Neural cell (in vitro differentiated cells): ENCODE data around the gene SPRN. TPM values are rescaled to one million over a fixed set of nuclear protein-coding genes. Genes with fewer than 3 reads are reported as not detected.

Experiments used
- H2AFZ ChIP-seq: fragments of 200-600, 300-800 bp; sonication (generic), shearing (Covaris generic); 2 replicates; pipeline ENCODE4 v1.6.0; 2014; ENCODE audit warnings: low read depth, mild to moderate bottlenecking, antibody characterized with exemption, low read length, moderate library complexity
- H3F3A ChIP-seq: fragments of 200-600 bp; shearing (Covaris generic); 2 replicates; pipeline ENCODE4 v1.6.1; 2016; ENCODE audit warnings: mild to moderate bottlenecking, moderate library complexity, mixed read lengths, antibody characterized with exemption, low read length; ENCODE audit not compliant: insufficient read depth, poor library complexity, severe bottlenecking
- H3K27ac ChIP-seq: fragments of 200-600, 300-800 bp; sonication (generic), shearing (Covaris generic); 2 replicates; pipeline ENCODE4 v1.5.1; 2014; ENCODE audit warnings: mild to moderate bottlenecking, low read length, moderate library complexity
- H3K27me3 ChIP-seq: fragments of 300-800, 200-600 bp; sonication (generic), shearing (Covaris generic); 2 replicates; pipeline ENCODE4 v1.6.0; 2014; ENCODE audit warnings: mild to moderate bottlenecking, low read depth, low read length, moderate library complexity; ENCODE audit not compliant: insufficient read depth
- H3K36me3 ChIP-seq: fragments of 300-800, 200-600 bp; sonication (generic), shearing (Covaris generic); 2 replicates; pipeline ENCODE4 v1.5.1; 2014; ENCODE audit warnings: mild to moderate bottlenecking, antibody characterized with exemption, low read length, moderate library complexity; ENCODE audit not compliant: insufficient read depth
- H3K4me2 ChIP-seq: fragments of 300-800, 200-600 bp; sonication (generic), shearing (Covaris generic); 2 replicates; pipeline ENCODE4 v1.6.0; 2014; ENCODE audit warnings: mild to moderate bottlenecking, low read length
- H3K4me3 ChIP-seq: fragments of 300-800, 200-600 bp; sonication (generic), shearing (Covaris generic); 2 replicates; pipeline ENCODE4 v1.5.1; 2014; ENCODE audit warnings: mild to moderate bottlenecking, low read length, moderate library complexity
- H3K79me2 ChIP-seq: fragments of 200-600 bp; shearing (Covaris generic); replicated peaks from 2 replicates; pipeline ENCODE4 v1.6.0; 2014; ENCODE audit warnings: mild to moderate bottlenecking, low read length, moderate library complexity; ENCODE audit not compliant: insufficient read depth
- H3K9ac ChIP-seq: fragments of 300-800, 200-600 bp; sonication (generic), shearing (Covaris generic); 2 replicates; pipeline ENCODE4 v1.6.1; 2016; ENCODE audit warnings: mild to moderate bottlenecking, low read length, mixed read lengths
- H3K9me2 ChIP-seq: fragments of 200-600 bp; shearing (Covaris generic); 2 replicates; pipeline ENCODE4 v1.6.1; 2016; ENCODE audit warnings: mild to moderate bottlenecking, low read length, mixed read lengths; ENCODE audit not compliant: insufficient read depth
- H3K9me3 ChIP-seq: fragments of 200-600, 300-800 bp; sonication (generic), shearing (Covaris generic); 2 replicates; pipeline ENCODE4 v1.6.1; 2016; ENCODE audit warnings: mild to moderate bottlenecking, mixed run types, low read length, moderate library complexity, mixed read lengths
- H4K20me1 ChIP-seq: fragments of 200-600 bp; shearing (Covaris generic); 2 replicates; pipeline ENCODE4 v1.6.1; 2016; ENCODE audit warnings: mild to moderate bottlenecking, mixed run types; ENCODE audit not compliant: insufficient read depth
- EP300 ChIP-seq: fragments of 450-650 bp; conservative IDR thresholded peaks from 2 replicates; pipeline ENCODE4 v1.6.1; 2014; ENCODE audit warnings: antibody characterized with exemption, mild to moderate bottlenecking, moderate library complexity; ENCODE audit not compliant: poor library complexity, severe bottlenecking
- EZH2 ChIP-seq: fragments of 200-600, 300-800 bp; shearing (Covaris generic), sonication (generic); IDR thresholded peaks from 2 replicates; pipeline ENCODE4 v1.6.1; 2014; ENCODE audit warnings: antibody characterized with exemption, low read length, borderline replicate concordance, mild to moderate bottlenecking; ENCODE audit not compliant: insufficient read depth, poor library complexity, severe bottlenecking
- MXI1 ChIP-seq: fragments of 450-650 bp; conservative IDR thresholded peaks from 2 replicates; pipeline ENCODE4 v1.6.1; 2014; ENCODE audit warnings: antibody characterized with exemption, mild to moderate bottlenecking; ENCODE audit not compliant: poor library complexity, severe bottlenecking
- POLR2AphosphoS5 ChIP-seq: IDR thresholded peaks from 2 replicates; pipeline ENCODE4 v1.6.1; 2012
- RAD21 ChIP-seq: fragments of 450-650 bp; conservative IDR thresholded peaks from 2 replicates; pipeline ENCODE4 v1.6.1; 2014; ENCODE audit warnings: antibody characterized with exemption, mild to moderate bottlenecking, moderate library complexity
- SMC3 ChIP-seq: fragments of 450-650 bp; conservative IDR thresholded peaks from 2 replicates; pipeline ENCODE4 v1.6.1; 2014; ENCODE audit warnings: antibody characterized with exemption, mild to moderate bottlenecking, moderate library complexity; ENCODE audit not compliant: poor library complexity
- TAF1 ChIP-seq: IDR thresholded peaks from 2 replicates; pipeline ENCODE4 v1.6.1; 2012; ENCODE audit warnings: low read depth
- polyA plus RNA-seq: library from polyadenylated mRNA; depleted of rRNA; stranded (reverse); fragments of >200 nt; gene quantifications from 2 replicates; pipeline ENCODE4 v1.2.3, GENCODE V29; 2014
- TF ChIP-seq, protein P1 (sequence below): fragments of 450-650 bp; IDR thresholded peaks from 2 replicates; pipeline ENCODE4 v1.5.1; 2014; ENCODE audit warnings: antibody characterized with exemption, mild to moderate bottlenecking, moderate library complexity; ENCODE audit not compliant: poor library complexity, severe bottlenecking
- TF ChIP-seq, protein P2 (sequence below): IDR thresholded peaks from 2 replicates; pipeline ENCODE4 v1.6.1; 2012; ENCODE audit warnings: borderline replicate concordance

Gene SPRN
- polyA plus RNA-seq, 1 donor from 2014 or later, result 1.1 TPM

DNA sequence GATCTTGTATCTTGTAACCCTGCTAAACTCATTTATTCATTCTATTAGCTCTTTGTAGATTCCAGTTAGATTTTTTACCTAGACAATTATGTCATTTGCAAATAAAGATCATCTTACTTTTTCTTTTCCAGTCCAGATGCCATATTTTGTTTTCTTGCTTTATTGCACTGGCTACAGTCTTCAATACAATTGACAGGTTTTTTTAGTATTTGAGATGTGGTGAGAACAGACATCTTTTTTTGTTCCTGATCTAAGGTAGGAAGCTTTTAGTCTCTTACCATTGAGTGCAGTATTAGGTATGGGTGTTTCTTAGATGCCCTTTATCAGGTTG, 12.1 kb downstream of the SPRN start:
- H2AFZ ChIP-seq, result no peak overlapping the region
- no peaks in the 10 kb centered on the region for H3F3A ChIP-seq
- H3K9ac ChIP-seq, result no peak overlapping the region
- H3K9me2 ChIP-seq, result no peaks in the 10 kb centered on the region
- H3K4me2 ChIP-seq, result no peak overlapping the region
- H3K27ac ChIP-seq, result no peak overlapping the region
- peaks cover 19% of the 10 kb centered on the region for H3K36me3 ChIP-seq
- no peak overlapping the region for H3K4me3 ChIP-seq
- H3K27me3 ChIP-seq, result no peaks in the 10 kb centered on the region
- peaks cover 23% of the 10 kb centered on the region for H3K79me2 ChIP-seq
- TF ChIP-seq POLR2AphosphoS5, result no peak
- TF ChIP-seq, protein P1, sequence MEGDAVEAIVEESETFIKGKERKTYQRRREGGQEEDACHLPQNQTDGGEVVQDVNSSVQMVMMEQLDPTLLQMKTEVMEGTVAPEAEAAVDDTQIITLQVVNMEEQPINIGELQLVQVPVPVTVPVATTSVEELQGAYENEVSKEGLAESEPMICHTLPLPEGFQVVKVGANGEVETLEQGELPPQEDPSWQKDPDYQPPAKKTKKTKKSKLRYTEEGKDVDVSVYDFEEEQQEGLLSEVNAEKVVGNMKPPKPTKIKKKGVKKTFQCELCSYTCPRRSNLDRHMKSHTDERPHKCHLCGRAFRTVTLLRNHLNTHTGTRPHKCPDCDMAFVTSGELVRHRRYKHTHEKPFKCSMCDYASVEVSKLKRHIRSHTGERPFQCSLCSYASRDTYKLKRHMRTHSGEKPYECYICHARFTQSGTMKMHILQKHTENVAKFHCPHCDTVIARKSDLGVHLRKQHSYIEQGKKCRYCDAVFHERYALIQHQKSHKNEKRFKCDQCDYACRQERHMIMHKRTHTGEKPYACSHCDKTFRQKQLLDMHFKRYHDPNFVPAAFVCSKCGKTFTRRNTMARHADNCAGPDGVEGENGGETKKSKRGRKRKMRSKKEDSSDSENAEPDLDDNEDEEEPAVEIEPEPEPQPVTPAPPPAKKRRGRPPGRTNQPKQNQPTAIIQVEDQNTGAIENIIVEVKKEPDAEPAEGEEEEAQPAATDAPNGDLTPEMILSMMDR, result no peak
- H3K9me3 ChIP-seq, result no peaks in the 10 kb centered on the region
- H4K20me1 ChIP-seq, result no peaks in the 10 kb centered on the region

DNA sequence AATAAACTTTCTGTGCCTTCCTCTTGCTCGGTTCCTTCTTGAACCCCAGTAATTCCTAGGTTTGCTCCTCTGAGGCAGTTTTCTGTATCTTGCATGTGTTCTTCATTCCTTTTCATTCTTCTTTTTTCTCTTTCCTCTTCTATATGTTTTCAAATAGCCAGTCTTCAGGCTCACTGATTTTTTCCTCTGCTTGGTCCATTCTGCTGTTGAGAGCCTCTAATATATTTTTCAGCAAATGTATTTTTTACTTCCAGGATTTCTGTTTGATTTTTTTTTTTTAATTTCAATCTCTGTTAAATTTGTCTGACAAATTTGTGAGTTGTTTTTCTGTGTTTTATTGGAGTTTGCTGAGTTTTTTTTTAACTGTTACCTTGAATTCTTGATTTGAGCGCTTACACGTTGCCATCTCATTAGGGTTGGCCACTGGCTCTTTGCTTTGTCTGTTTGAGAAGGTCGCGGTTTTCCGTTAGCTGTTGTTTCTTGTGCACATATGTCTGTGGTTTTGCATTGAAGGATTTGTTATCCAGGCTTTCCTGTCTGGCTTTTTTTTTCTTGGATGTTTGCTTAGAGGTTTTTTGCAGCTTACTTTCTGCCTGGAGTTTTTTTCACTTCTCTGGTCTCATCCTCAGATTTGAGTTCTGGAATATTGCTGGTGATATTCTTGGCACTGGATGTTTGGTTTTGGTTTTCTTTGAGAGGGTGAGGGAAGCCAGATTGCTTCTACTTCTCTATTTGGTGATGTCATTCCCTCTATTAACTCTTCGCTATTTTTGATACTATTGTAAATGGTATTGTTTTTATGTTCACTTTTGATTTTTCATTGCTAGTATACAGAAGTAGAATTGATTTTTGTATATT, 12.7 kb downstream of the SPRN start:
- H3K4me3 ChIP-seq, result no peak overlapping the region
- H3F3A ChIP-seq, result no peaks in the 10 kb centered on the region
- TF ChIP-seq EZH2, result no peak
- no peak for TF ChIP-seq RAD21
- TF ChIP-seq, protein P1, result no peak
- no peak for TF ChIP-seq TAF1
- TF ChIP-seq EP300, result no peak
- TF ChIP-seq SMC3, result no peak
- no peak for TF ChIP-seq POLR2AphosphoS5
- TF ChIP-seq MXI1, result no peak
- TF ChIP-seq, protein P2, sequence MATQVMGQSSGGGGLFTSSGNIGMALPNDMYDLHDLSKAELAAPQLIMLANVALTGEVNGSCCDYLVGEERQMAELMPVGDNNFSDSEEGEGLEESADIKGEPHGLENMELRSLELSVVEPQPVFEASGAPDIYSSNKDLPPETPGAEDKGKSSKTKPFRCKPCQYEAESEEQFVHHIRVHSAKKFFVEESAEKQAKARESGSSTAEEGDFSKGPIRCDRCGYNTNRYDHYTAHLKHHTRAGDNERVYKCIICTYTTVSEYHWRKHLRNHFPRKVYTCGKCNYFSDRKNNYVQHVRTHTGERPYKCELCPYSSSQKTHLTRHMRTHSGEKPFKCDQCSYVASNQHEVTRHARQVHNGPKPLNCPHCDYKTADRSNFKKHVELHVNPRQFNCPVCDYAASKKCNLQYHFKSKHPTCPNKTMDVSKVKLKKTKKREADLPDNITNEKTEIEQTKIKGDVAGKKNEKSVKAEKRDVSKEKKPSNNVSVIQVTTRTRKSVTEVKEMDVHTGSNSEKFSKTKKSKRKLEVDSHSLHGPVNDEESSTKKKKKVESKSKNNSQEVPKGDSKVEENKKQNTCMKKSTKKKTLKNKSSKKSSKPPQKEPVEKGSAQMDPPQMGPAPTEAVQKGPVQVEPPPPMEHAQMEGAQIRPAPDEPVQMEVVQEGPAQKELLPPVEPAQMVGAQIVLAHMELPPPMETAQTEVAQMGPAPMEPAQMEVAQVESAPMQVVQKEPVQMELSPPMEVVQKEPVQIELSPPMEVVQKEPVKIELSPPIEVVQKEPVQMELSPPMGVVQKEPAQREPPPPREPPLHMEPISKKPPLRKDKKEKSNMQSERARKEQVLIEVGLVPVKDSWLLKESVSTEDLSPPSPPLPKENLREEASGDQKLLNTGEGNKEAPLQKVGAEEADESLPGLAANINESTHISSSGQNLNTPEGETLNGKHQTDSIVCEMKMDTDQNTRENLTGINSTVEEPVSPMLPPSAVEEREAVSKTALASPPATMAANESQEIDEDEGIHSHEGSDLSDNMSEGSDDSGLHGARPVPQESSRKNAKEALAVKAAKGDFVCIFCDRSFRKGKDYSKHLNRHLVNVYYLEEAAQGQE, result no peak
- H3K9ac ChIP-seq, result no peak overlapping the region
- no peak overlapping the region for H3K4me2 ChIP-seq
- H2AFZ ChIP-seq, result no peak overlapping the region
- H3K27ac ChIP-seq, result no peak overlapping the region
- H4K20me1 ChIP-seq, result no peaks in the 10 kb centered on the region
- H3K9me2 ChIP-seq, result no peaks in the 10 kb centered on the region
- H3K36me3 ChIP-seq, result peaks cover 19% of the 10 kb centered on the region
- no peaks in the 10 kb centered on the region for H3K27me3 ChIP-seq
- H3K9me3 ChIP-seq, result no peaks in the 10 kb centered on the region
- H3K79me2 ChIP-seq, result peaks cover 23% of the 10 kb centered on the region
